ENCODE results near the gene KCNJ1. TPM values are rescaled to one million over a fixed set of nuclear protein-coding genes. Genes with fewer than 3 reads are reported as not detected.

The KCNJ1 gene
- total RNA-seq, 2 experiments from 2014 or later = 0.06 to 0.11 TPM

GRCh38 chr11:128835741-128836430, 31.2 kb downstream of the KCNJ1 start:
- BruUV-seq (replicated peaks) = no TSS peak
- Histone ChIP-seq H2AFZ (ENCODE audit: low read length) (no peak overlapping the region), H3K9me3 (ENCODE audit: low read length) (no peaks in the 10 kb centered on the region), H3K79me2 (ENCODE audit: insufficient read depth, low read depth, low read length) (no peaks in the 10 kb centered on the region), H3K9me2 (ENCODE audit: insufficient read depth, low read length) (no peaks in the 10 kb centered on the region), H3K4me1 (ENCODE audit: insufficient read depth, low read length, poor library complexity, severe bottlenecking) (peaks cover 82% of the 10 kb centered on the region), H3K4me3 (ENCODE audit: low read depth, low read length, poor library complexity, severe bottlenecking) (no peak overlapping the region), H3K36me3 (ENCODE audit: insufficient read depth, low read length) (no peaks in the 10 kb centered on the region), H4K20me1 (ENCODE audit: insufficient read depth, low read length) (no peaks in the 10 kb centered on the region), H3K4me2 (ENCODE audit: low read length) (no peak overlapping the region), H3K27ac (ENCODE audit: low read depth, low read length, poor library complexity, severe bottlenecking) (no peak overlapping the region)
- no peak for TF ChIP-seq CTCF (conservative IDR thresholded peaks at IDR 0.05; ENCODE audit: low read length)
- no peak for TF ChIP-seq EZH2phosphoT487 (IDR thresholded peaks at IDR 0.05; ENCODE audit: borderline replicate concordance, low read depth, low read length)
- ChIA-PET CTCF (ENCODE audit: unreplicated experiment) (no interaction called here), POLR2A (interaction anchor here (0.7 to 2.3 kb wide), 2 partner anchors 9 to 538 kb away, joined by 4 to 9 read pairs; no protein-coding TSS in a partner anchor)
- intact Hi-C loops (cut with micrococcal nuclease; ENCODE audit: unreplicated experiment) = no loop called here
- no peak for DNase-seq (ENCODE audit: low spot score)

- Histone ChIP-seq H3K79me2 (ENCODE audit: insufficient read depth, low read depth, low read length) (no peaks in the 10 kb centered on the region), H3K4me3 (ENCODE audit: low read depth, low read length, poor library complexity, severe bottlenecking) (no peak overlapping the region), H3K36me3 (ENCODE audit: insufficient read depth, low read length) (no peaks in the 10 kb centered on the region), H3K9me2 (ENCODE audit: insufficient read depth, low read length) (no peaks in the 10 kb centered on the region), H4K20me1 (ENCODE audit: insufficient read depth, low read length) (no peaks in the 10 kb centered on the region), H3K27ac (ENCODE audit: low read depth, low read length, poor library complexity, severe bottlenecking) (no peak overlapping the region), H3K4me2 (ENCODE audit: low read length) (no peak overlapping the region), H3K9me3 (ENCODE audit: low read length) (no peaks in the 10 kb centered on the region), H2AFZ (ENCODE audit: low read length) (no peak overlapping the region), H3K4me1 (ENCODE audit: insufficient read depth, low read length, poor library complexity, severe bottlenecking) (peaks cover 76% of the 10 kb centered on the region)
- POLR2A ChIA-PET = no interaction called here
- TF ChIP-seq CTCF (conservative IDR thresholded peaks at IDR 0.05; ENCODE audit: low read length) (no peak), EZH2phosphoT487 (IDR thresholded peaks at IDR 0.05; ENCODE audit: borderline replicate concordance, low read depth, low read length) (no peak)
- no TSS peak for BruUV-seq (replicated peaks)
- intact Hi-C loops (cut with micrococcal nuclease; ENCODE audit: unreplicated experiment) = loop anchor here (5.0 kb wide), 2 partner anchors 137 to 677 kb away; no protein-coding TSS in a partner anchor
- CTCF ChIA-PET (ENCODE audit: unreplicated experiment) = no interaction called here
- no peak for DNase-seq (ENCODE audit: low spot score)
These were observed 32.9 kb downstream of the KCNJ1 start for GRCh38 chr11:128834157-128834556.

GRCh38 chr11:128832121-128832497, 35.0 kb downstream of the KCNJ1 start:
- DNase-seq (ENCODE audit: low spot score) = peak; percentile 52
- Histone ChIP-seq H3K9me3 (ENCODE audit: low read length) (no peaks in the 10 kb centered on the region), H2AFZ (ENCODE audit: low read length) (peak overlapping the region; percentile 74; the same call in 1 of the 2 replicates), H3K4me3 (ENCODE audit: low read depth, low read length, poor library complexity, severe bottlenecking) (peak overlapping the region; percentile 37), H3K36me3 (ENCODE audit: insufficient read depth, low read length) (no peaks in the 10 kb centered on the region), H3K4me1 (ENCODE audit: insufficient read depth, low read length, poor library complexity, severe bottlenecking) (peaks cover 64% of the 10 kb centered on the region), H3K79me2 (ENCODE audit: insufficient read depth, low read depth, low read length) (no peaks in the 10 kb centered on the region), H3K27ac (ENCODE audit: low read depth, low read length, poor library complexity, severe bottlenecking) (peak overlapping the region; percentile 71), H3K4me2 (ENCODE audit: low read length) (peak overlapping the region; percentile 70), H3K9me2 (ENCODE audit: insufficient read depth, low read length) (no peaks in the 10 kb centered on the region), H4K20me1 (ENCODE audit: insufficient read depth, low read length) (no peaks in the 10 kb centered on the region)
- POLR2A ChIA-PET = interaction anchor here (0.6 to 3.3 kb wide), 4 partner anchors 9 to 305 kb away, joined by 4 to 40 read pairs (median 8); no protein-coding TSS in a partner anchor
- CTCF ChIA-PET (ENCODE audit: unreplicated experiment) = interaction anchor here (0.6 to 2.3 kb wide), 9 partner anchors 8 to 981 kb away, joined by 3 to 11 read pairs (median 4); no protein-coding TSS in a partner anchor
- BruUV-seq (replicated peaks) = no TSS peak
- intact Hi-C loops (cut with micrococcal nuclease; ENCODE audit: unreplicated experiment) = loop anchor here (5.0 kb wide), 2 partner anchors 135 to 675 kb away; no protein-coding TSS in a partner anchor
- TF ChIP-seq EZH2phosphoT487 (IDR thresholded peaks at IDR 0.05; ENCODE audit: borderline replicate concordance, low read depth, low read length) (no peak), CTCF (conservative IDR thresholded peaks at IDR 0.05; ENCODE audit: low read length) (no peak)
